BLaER1 treated with 17β-estradiol and CSF1 and Interleukin-3, amounts not matched to agents 10 nM and 100 nM (cell line): ENCODE results near the gene MUS81.

Experiments
- H3K27ac ChIP-seq, 11 experiments: shearing (Covaris generic); formaldehyde crosslinking; 2 replicates each; pipeline ENCODE4 v1.8.1; 2022
- H3K27me3 ChIP-seq, 11 experiments: shearing (Covaris generic); formaldehyde crosslinking; 2 replicates each; pipeline ENCODE4 v1.8.1; 2022
- H3K36me3 ChIP-seq, 11 experiments: shearing (Covaris generic); formaldehyde crosslinking; 2 replicates each; pipeline ENCODE4 v1.8.1; 2022
- H3K4me1 ChIP-seq, 10 experiments: shearing (Covaris generic); formaldehyde crosslinking; 2 replicates each; pipeline ENCODE4 v1.8.1; 2022
- H3K4me2 ChIP-seq, 11 experiments: shearing (Covaris generic); formaldehyde crosslinking; 2 replicates each; pipeline ENCODE4 v1.8.1; 2022
- H3K4me3 ChIP-seq, 10 experiments: shearing (Covaris generic); formaldehyde crosslinking; 2 replicates each; pipeline ENCODE4 v1.8.1; 2022
- H3K9ac ChIP-seq, 11 experiments: shearing (Covaris generic); formaldehyde crosslinking; 2 replicates each; pipeline ENCODE4 v1.8.1; 2022
- H3K9me3 ChIP-seq, 11 experiments: shearing (Covaris generic); formaldehyde crosslinking; replicated peaks in 1 of 11; 2 replicates each; pipeline ENCODE4 v1.8.1; 2022
- H4K20me1 ChIP-seq, 11 experiments: shearing (Covaris generic); formaldehyde crosslinking; 2 replicates each; pipeline ENCODE4 v1.8.1; 2022
- Cebpa-rat ChIP-seq, 11 experiments: shearing (Covaris generic); IDR thresholded peaks; 2 replicates each; pipeline ENCODE4 v1.8.1; 2022

Gene MUS81

GRCh38 chr11:65892661-65893317 is 32.6 kb downstream of the MUS81 start:
- H3K27ac ChIP-seq: peak overlapping the region in 8 of 11 experiments; percentile 84 to 94 (median 92); a peak in 14 of 22 replicates
- H3K4me3 ChIP-seq: peak overlapping the region; percentile 73 to 98 (median 87); a peak in 19 of 20 replicates
- H3K9me3 ChIP-seq: no peaks in the 10 kb centered on the region
- peaks cover 0 to 37% (median 4%) of the 10 kb centered on the region in 11 experiments; a peak in 12 of 22 replicates for H3K36me3 ChIP-seq
- peaks cover 51 to 78% (median 63%) of the 10 kb centered on the region in 10 experiments for H3K4me1 ChIP-seq
- peaks cover 0 to 11% (median 5%) of the 10 kb centered on the region in 11 experiments; a peak in 13 of 22 replicates for H3K27me3 ChIP-seq
- peak overlapping the region; percentile 84 to 98 (median 89); a peak in 19 of 22 replicates for H3K9ac ChIP-seq
- TF ChIP-seq Cebpa-rat (IDR thresholded peaks at IDR 0.05): no peak
- peak overlapping the region; percentile 92 to 99 (median 95) for H3K4me2 ChIP-seq
- H4K20me1 ChIP-seq: peaks cover 0 to 58% (median 31%) of the 10 kb centered on the region in 11 experiments; a peak in 18 of 22 replicates

GRCh38 chr11:65894034-65894591 is 33.9 kb downstream of the MUS81 start:
- H3K9me3 ChIP-seq: no peaks in the 10 kb centered on the region
- peak overlapping the region; percentile 65 to 97 (median 79) for H3K9ac ChIP-seq
- peaks cover 0 to 24% (median 19%) of the 10 kb centered on the region in 11 experiments; a peak in 19 of 22 replicates for H3K27me3 ChIP-seq
- H3K27ac ChIP-seq: peak overlapping the region; percentile 64 to 89 (median 78)
- peaks cover 54 to 87% (median 67%) of the 10 kb centered on the region in 10 experiments for H3K4me1 ChIP-seq
- peak overlapping the region; percentile 92 to 99 (median 95) for H3K4me2 ChIP-seq
- peaks cover 0 to 44% (median 4%) of the 10 kb centered on the region in 11 experiments; a peak in 12 of 22 replicates for H3K36me3 ChIP-seq
- peak overlapping the region; percentile 41 to 98 (median 85) for H3K4me3 ChIP-seq
- no peak for TF ChIP-seq Cebpa-rat (IDR thresholded peaks at IDR 0.05)
- H4K20me1 ChIP-seq: peaks cover 0 to 69% (median 31%) of the 10 kb centered on the region in 11 experiments; a peak in 18 of 22 replicates

GRCh38 chr11:65895482-65895981 is 35.3 kb downstream of the MUS81 start:
- no peak overlapping the region for H3K4me3 ChIP-seq
- H3K4me1 ChIP-seq: peaks cover 54 to 77% (median 68%) of the 10 kb centered on the region in 10 experiments
- H3K27ac ChIP-seq: no peak overlapping the region

DNA sequence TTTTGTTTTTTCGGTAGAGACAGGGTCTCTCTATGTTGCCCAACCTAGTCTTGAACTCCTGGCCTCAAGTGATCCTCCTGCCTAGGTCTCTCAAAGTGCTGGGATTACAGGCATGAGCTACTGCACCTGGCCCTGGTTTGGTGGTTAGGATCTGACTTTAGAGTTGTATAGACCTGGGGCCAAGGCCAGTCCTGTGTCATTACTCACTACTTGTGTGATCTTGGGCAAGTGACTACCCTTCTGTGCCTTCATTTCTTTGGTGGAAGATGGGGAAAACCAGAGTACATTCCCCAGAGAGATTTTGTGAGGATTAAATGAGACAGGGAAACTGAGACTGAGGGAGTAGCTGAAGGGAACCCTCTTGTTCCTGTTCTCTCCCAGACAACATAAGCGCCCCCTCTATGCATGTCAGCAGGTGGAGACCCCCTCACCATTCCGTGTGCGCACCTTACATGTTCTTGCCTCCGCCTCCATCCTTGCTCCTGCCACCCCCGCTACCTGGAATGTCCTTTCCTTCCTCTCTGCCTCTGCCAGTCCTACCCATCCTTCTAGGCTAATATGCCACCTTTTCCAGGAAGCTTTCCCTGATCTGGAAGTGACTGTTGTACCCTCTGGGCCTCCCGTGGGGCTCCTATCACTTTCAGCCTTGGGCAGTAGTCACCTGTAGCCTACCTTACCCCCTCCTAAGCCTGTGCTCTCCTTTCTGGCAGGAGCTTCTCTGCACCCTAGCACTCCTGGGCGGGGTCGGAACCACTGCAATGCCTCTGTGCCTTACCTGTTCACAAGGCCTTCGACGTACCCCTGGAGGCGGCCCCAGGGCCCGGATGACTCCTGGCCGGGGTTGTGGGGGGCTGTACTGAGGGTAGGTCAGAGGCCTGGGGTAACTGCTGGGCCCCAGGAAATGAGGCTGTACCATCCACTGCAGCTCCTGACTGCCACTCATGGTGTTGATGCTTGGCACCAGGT is 36.1 kb downstream of the MUS81 start:
- peaks cover 0 to 61% (median 23%) of the 10 kb centered on the region in 11 experiments; a peak in 18 of 22 replicates for H4K20me1 ChIP-seq
- H3K27ac ChIP-seq: no peak overlapping the region
- H3K4me3 ChIP-seq: no peak overlapping the region
- H3K27me3 ChIP-seq: peaks cover 0 to 46% (median 41%) of the 10 kb centered on the region in 11 experiments; a peak in 19 of 22 replicates
- no peaks in the 10 kb centered on the region for H3K9me3 ChIP-seq
- H3K9ac ChIP-seq: no peak overlapping the region
- TF ChIP-seq Cebpa-rat (IDR thresholded peaks at IDR 0.05): no peak
- peak overlapping the region in 2 of 11 experiments; percentile 0 to 92; a peak in 5 of 22 replicates for H3K4me2 ChIP-seq
- peaks cover 0 to 44% (median 4%) of the 10 kb centered on the region in 11 experiments; a peak in 12 of 22 replicates for H3K36me3 ChIP-seq
- H3K4me1 ChIP-seq: peaks cover 60 to 80% (median 69%) of the 10 kb centered on the region in 10 experiments

More at GRCh38 chr11:65895482-65895981, 35.3 kb downstream of the MUS81 start:
- Histone ChIP-seq H4K20me1 (peaks cover 0 to 69% (median 31%) of the 10 kb centered on the region in 11 experiments; a peak in 18 of 22 replicates), H3K27me3 (peaks cover 0 to 39% (median 33%) of the 10 kb centered on the region in 11 experiments; a peak in 19 of 22 replicates), H3K9ac (no peak overlapping the region), H3K4me2 (peak overlapping the region in 5 of 11 experiments; percentile 1 to 97 (median 9); a peak in 5 of 22 replicates), H3K9me3 (no peaks in the 10 kb centered on the region), H3K36me3 (peaks cover 0 to 44% (median 4%) of the 10 kb centered on the region in 11 experiments; a peak in 12 of 22 replicates)
- no peak for TF ChIP-seq Cebpa-rat (IDR thresholded peaks at IDR 0.05)

DNA sequence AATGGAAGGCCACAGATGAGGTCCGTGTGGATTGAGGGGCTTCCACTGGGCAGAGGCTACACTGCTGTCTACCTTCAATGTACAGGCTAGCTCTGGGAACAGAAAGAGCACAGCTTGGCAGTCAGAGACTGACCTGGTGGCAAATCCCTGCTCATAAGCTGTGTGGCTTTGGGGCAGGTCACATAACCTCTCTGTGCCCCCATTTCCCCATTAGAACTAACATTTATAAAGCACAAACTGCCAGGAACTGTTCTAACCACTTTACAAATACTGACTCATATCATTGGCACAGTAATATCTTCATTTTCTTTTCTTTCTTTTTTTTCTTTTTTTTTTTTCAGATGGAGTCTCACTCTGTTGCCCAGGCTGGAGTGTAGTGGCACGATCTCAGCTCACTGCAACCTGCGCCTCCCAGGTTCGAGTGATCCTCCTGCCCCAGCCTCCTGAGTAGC is 36.8 kb downstream of the MUS81 start:
- Histone ChIP-seq H3K4me1 (peaks cover 56 to 82% (median 66%) of the 10 kb centered on the region in 10 experiments), H3K4me2 (peak overlapping the region in 2 of 11 experiments; percentile 85 to 92; a peak in 4 of 22 replicates), H3K27ac (no peak overlapping the region), H3K27me3 (peaks cover 0 to 53% (median 48%) of the 10 kb centered on the region in 11 experiments; a peak in 19 of 22 replicates), H3K9ac (no peak overlapping the region), H3K36me3 (peaks cover 0 to 43% (median 4%) of the 10 kb centered on the region in 11 experiments; a peak in 12 of 22 replicates), H3K4me3 (no peak overlapping the region), H4K20me1 (peaks cover 0 to 54% (median 16%) of the 10 kb centered on the region in 11 experiments; a peak in 18 of 22 replicates), H3K9me3 (no peaks in the 10 kb centered on the region)
- no peak for TF ChIP-seq Cebpa-rat (IDR thresholded peaks at IDR 0.05)

- Histone ChIP-seq H3K4me1 (peaks cover 51 to 77% (median 65%) of the 10 kb centered on the region in 10 experiments), H3K9ac (peak overlapping the region; percentile 64 to 91 (median 83)), H4K20me1 (peaks cover 0 to 38% (median 5%) of the 10 kb centered on the region in 11 experiments; a peak in 8 of 22 replicates), H3K27me3 (peaks cover 0 to 55% (median 51%) of the 10 kb centered on the region in 11 experiments; a peak in 19 of 22 replicates), H3K36me3 (peaks cover 0 to 33% (median 4%) of the 10 kb centered on the region in 11 experiments; a peak in 12 of 22 replicates), H3K4me3 (peak overlapping the region; percentile 66 to 93 (median 77)), H3K27ac (peak overlapping the region; percentile 71 to 85 (median 82)), H3K9me3 (no peaks in the 10 kb centered on the region), H3K4me2 (peak overlapping the region; percentile 85 to 99 (median 92))
- TF ChIP-seq Cebpa-rat (IDR thresholded peaks at IDR 0.05): no peak
Measured at GRCh38 chr11:65898656-65899355, 38.6 kb downstream of the MUS81 start.
